ENCODE data around the gene AGFG1. TPM values are rescaled to one million over a fixed set of nuclear protein-coding genes. Genes with fewer than 3 reads are reported as not detected.

Gene AGFG1
- total RNA-seq, 4 donors from 2014 or later, result 50.0 to 69.2 (median 58.9) TPM

- TF ChIP-seq CTCF (IDR thresholded peaks at IDR 0.05) (no peak), POLR2A (IDR thresholded peaks at IDR 0.05) (no peak)
- intact Hi-C loops (cut with DNase I), result no loop called here
- H3K9me3 ChIP-seq, result no peaks in the 10 kb centered on the region
- WGBS, 2 donors, result 68 to 74% methylated on average over 2 of the region's 2 CpGs
- H3K4me3 ChIP-seq (replicated peaks in 1 of 3), result no peak overlapping the region
- no peak overlapping the region for H3K27ac ChIP-seq
- no peaks in the 10 kb centered on the region for H3K27me3 ChIP-seq
- DNase-seq, result no peak
- no peaks in the 10 kb centered on the region for H3K36me3 ChIP-seq
- H3K4me1 ChIP-seq, result peaks cover 32 to 42% of the 10 kb centered on the region in 2 donors
Measured at GRCh38 chr2:227510620-227510958, 38.6 kb downstream of the AGFG1 start.

GRCh38 chr2:227511239-227511930, 39.4 kb downstream of the AGFG1 start:
- Histone ChIP-seq H3K4me1 (peaks cover 25 to 43% of the 10 kb centered on the region in 2 donors), H3K9me3 (no peaks in the 10 kb centered on the region), H3K27me3 (no peaks in the 10 kb centered on the region), H3K27ac (no peak overlapping the region), H3K36me3 (no peaks in the 10 kb centered on the region), H3K4me3 (replicated peaks in 1 of 3) (no peak overlapping the region)
- intact Hi-C loops (cut with DNase I), result no loop called here
- 95 to 98% methylated on average over 4 of the region's 4 CpGs for WGBS, 2 donors
- DNase-seq, result no peak
- TF ChIP-seq POLR2A (IDR thresholded peaks at IDR 0.05), result no peak
- no peak for TF ChIP-seq CTCF (IDR thresholded peaks at IDR 0.05)

- Histone ChIP-seq H3K9me3 (no peaks in the 10 kb centered on the region), H3K27ac (no peak overlapping the region), H3K4me3 (replicated peaks in 1 of 3) (no peak overlapping the region), H3K36me3 (no peaks in the 10 kb centered on the region), H3K4me1 (peaks cover 27 to 39% of the 10 kb centered on the region in 2 donors), H3K27me3 (no peaks in the 10 kb centered on the region)
- no peak for TF ChIP-seq POLR2A (IDR thresholded peaks at IDR 0.05)
- TF ChIP-seq CTCF (IDR thresholded peaks at IDR 0.05), result no peak
- intact Hi-C loops (cut with DNase I), result no loop called here
- DNase-seq, result no peak
- 86 to 88% methylated on average over 3 of the region's 3 CpGs for WGBS, 2 donors
Measured at GRCh38 chr2:227511955-227512354, 40.0 kb downstream of the AGFG1 start.

- H3K36me3 ChIP-seq, result no peaks in the 10 kb centered on the region
- intact Hi-C loops (cut with DNase I), result no loop called here
- peaks cover 29 to 32% of the 10 kb centered on the region in 2 donors for H3K4me1 ChIP-seq
- H3K27ac ChIP-seq, result no peak overlapping the region
- H3K9me3 ChIP-seq, result no peaks in the 10 kb centered on the region
- TF ChIP-seq CTCF (IDR thresholded peaks at IDR 0.05) (no peak), POLR2A (IDR thresholded peaks at IDR 0.05) (no peak)
- H3K27me3 ChIP-seq, result no peaks in the 10 kb centered on the region
- H3K4me3 ChIP-seq (replicated peaks in 1 of 3), result no peak overlapping the region
- WGBS, 2 donors, result 70 to 86% methylated on average over 1 of the region's 1 CpG
- no peak for DNase-seq
Measured at GRCh38 chr2:227513113-227513512, 41.2 kb downstream of the AGFG1 start.

GRCh38 chr2:227515742-227516141, 43.8 kb downstream of the AGFG1 start:
- Histone ChIP-seq H3K36me3 (no peaks in the 10 kb centered on the region), H3K4me1 (peaks cover 19 to 26% of the 10 kb centered on the region in 2 donors), H3K4me3 (replicated peaks in 1 of 3) (no peak overlapping the region), H3K9me3 (no peaks in the 10 kb centered on the region), H3K27me3 (no peaks in the 10 kb centered on the region), H3K27ac (no peak overlapping the region)
- 86 to 97% methylated on average over 1 of the region's 1 CpG for WGBS, 2 donors
- intact Hi-C loops (cut with DNase I), result no loop called here
- TF ChIP-seq CTCF (IDR thresholded peaks at IDR 0.05), result no peak
- TF ChIP-seq POLR2A (IDR thresholded peaks at IDR 0.05), result no peak
- DNase-seq, result no peak
